NCI-H82 treated with DMSO at 0.1 percent for 48 hours (cell line): ENCODE data around the gene ARL15.
"Not testable (repeated sequence)": the region's sequence is repeated elsewhere in the genome, so short reads cannot be mapped to it uniquely, and the experiment has no call there.

Experiments
- DNase-seq: peaks from one replicate; lab custom pipeline; 2025; ENCODE audit not compliant: unreplicated experiment; lab: John Stamatoyannopoulos, UW

ARL15 gene

DNA sequence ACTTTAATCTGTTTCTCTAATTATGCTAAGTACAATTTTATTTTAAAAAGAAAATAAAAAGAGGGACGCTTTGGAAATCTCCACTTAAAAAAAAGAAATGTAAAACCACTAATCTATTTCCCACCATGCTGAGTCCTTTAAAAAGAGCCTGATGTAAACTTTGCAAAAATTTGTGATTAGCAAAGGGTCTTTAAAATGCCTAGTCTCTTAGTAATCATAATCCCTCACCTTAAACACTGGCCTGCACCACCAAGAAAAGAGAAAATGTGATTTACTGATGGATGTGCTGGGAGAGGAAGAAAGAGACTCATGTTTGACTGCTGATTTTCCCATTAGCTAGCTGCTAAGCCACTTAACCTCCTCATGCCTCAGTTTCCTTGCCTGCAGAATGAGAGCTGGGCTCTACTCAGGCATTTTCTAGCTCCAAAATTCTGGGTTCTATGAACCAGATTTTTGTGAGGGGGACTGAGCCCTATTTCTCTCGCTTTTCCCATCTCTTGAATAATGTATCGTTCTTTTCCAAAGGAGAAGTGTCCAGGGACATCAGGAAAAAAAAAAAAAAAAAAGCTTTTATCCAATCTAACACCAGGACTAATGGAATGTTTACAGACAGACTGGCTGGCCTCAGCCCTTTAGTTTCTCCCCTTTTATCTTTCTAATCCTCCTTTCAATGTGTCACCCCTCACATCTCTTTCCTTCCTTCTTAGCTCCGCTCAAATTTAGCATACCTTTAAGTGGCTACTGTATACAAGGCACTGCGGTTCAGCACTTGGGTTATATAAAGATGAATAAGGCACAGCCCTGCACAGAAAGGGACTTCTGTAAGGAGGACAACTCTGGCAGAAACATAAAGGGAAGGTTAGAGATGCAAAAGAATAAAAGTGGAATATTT is 312.4 kb downstream of the ARL15 start:
- DNase-seq: no peak

- no peak for DNase-seq
These were observed 314.4 kb downstream of the ARL15 start for GRCh38 chr5:53996008-53996407.

- no peak for DNase-seq
These were observed 316.2 kb downstream of the ARL15 start for GRCh38 chr5:53994148-53994547.

- DNase-seq: no peak
These were observed 318.4 kb downstream of the ARL15 start for GRCh38 chr5:53991942-53992341.

DNA sequence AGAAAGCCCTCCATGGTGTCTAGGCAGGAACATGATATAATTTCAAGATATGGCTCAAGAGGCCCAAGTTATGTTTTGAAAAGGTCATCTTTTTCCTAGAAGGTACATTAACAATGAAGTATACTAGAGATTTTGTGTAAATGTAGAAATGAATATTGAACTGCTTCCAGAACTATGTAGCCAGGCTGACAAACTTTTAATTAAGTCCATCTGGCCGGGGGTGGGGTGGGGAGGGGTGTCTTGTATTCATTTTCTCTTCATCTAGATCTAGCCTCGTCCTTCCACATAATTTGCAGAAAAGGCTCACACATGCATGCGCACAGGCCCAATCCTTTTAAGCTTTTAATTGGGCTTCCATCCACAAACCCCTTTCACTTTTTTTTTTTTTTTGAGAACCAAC is 323.3 kb downstream of the ARL15 start:
- DNase-seq: no peak

- DNase-seq: no peak
These were observed 324.6 kb downstream of the ARL15 start for GRCh38 chr5:53985796-53986195.

GRCh38 chr5:53984971-53985370 is 325.4 kb downstream of the ARL15 start:
- DNase-seq: no peak

DNA sequence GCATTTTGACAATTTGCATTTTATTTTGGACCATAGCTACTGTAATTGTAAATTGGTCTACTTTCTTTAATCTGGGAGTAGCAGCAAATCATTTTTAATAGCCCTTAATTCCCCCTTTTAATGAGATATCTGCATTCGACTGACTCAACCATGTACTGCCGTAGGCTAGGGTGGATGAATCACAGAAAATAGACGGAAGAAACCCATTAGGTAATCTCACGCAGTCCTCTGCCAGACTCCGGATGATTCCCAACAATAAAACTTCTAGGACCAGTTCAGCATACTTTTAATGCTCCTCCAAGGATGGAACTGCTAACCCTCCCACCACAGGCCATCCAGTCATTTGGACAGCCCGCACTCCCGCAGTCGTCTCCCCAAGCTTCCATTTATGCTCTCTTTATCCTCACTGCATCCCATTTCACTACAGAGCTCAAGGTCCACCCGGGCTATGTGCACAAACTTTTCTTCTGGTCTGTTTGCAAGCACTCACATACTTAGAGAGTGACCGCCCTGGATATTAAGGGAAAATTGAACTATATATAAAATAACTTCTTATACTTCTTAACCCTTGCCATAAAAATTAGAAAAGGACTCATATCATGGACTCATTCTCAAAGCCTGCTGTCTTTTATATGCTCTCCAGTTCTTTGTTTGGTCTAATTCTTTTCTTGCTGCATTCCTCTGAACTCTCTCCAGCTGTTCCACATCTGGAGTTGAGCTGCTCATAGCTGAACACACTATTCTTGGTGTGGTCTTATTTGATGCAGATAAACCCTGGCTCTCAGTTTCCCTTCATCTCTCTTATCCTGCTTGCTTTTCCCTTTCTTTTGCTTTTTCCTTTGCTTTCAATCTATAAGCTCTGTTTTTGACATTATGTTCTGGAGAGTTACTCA is 326.6 kb downstream of the ARL15 start:
- no peak for DNase-seq

DNA sequence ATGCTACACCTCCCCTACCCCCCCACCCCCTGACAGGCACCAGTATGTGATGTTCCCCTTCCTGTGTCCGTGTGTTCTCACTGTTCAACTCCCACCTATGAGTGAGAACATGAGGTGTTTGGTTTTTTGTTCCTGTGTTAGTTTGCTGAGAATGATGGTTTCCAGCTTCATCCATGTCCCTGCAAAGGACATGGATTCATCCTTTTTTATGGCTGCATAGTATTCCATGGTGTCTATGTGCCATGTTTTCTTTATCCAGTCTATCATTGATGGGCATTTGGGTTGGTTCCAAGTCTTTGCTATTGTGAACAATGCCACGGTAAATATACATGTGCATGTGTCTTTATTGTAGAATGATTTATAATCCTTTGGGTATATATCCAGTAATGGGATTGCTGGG is 328.1 kb downstream of the ARL15 start:
- DNase-seq: not testable (repeated sequence)

- DNase-seq: no peak
These were observed 330.3 kb downstream of the ARL15 start for GRCh38 chr5:53980061-53980460.

DNA sequence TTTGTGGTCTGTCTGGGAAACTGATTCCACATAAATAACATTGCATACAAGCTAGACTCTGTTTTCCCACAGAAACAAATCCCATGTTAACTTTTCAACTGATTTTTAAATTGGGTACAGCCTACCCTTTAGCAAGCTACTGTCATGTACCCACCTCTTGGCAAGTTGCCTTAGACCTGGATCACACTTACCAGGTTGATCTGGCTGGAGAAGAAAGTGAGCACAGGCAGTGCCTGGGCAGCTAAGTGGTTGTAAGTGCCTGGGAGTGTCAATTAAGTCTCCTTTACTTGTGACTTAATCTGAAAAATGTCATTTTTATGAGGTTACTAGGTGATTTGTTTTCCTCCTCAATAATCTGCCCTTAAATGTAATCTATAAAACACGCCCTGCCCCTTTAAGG is 336.4 kb downstream of the ARL15 start:
- DNase-seq: no peak

DNA sequence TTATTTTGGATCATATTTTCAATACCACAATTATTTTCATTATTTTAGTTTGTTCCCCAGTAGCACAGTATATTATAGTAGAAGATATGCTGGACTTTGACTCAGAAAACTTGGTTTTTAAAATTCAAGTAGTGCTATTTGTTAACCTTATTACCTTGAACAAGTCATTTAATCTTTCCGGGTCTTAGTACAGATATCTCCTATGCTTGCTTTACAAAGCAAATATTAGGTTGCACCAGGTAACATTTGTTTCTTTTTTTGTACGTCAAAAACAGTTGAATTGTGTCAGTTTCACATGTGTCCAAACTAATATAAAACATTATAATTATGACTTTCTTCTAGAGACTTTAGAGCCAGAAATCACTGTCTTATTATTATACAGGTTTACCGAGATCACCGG is 338.1 kb downstream of the ARL15 start:
- DNase-seq: no peak

DNA sequence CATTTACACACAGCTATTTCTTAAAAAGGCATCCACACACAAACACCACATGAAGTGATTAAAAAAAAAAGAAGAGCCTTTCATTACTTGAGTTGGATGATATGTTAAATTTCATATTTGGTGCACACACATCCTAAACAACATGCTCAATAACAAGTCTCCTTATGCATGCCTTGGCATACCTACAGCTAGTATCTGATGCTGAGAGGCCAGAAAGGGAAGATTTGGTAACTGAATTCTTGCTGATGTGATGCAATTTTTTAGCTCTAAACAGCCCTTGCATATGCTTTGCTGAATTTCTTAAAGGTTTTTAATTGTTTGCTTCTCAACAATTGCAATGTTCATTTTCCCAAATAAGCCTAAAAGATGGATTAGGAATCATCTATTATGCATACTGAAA is 338.8 kb downstream of the ARL15 start:
- no peak for DNase-seq

- no peak for DNase-seq
These were observed 339.2 kb downstream of the ARL15 start for GRCh38 chr5:53971131-53971530.

- DNase-seq: no peak
These were observed 339.9 kb downstream of the ARL15 start for GRCh38 chr5:53970475-53970874.

- no peak for DNase-seq
These were observed 341.1 kb downstream of the ARL15 start for GRCh38 chr5:53969176-53969730.

GRCh38 chr5:53965459-53965858 is 344.9 kb downstream of the ARL15 start:
- no peak for DNase-seq

GRCh38 chr5:53963958-53964357 is 346.4 kb downstream of the ARL15 start:
- no peak for DNase-seq

DNA sequence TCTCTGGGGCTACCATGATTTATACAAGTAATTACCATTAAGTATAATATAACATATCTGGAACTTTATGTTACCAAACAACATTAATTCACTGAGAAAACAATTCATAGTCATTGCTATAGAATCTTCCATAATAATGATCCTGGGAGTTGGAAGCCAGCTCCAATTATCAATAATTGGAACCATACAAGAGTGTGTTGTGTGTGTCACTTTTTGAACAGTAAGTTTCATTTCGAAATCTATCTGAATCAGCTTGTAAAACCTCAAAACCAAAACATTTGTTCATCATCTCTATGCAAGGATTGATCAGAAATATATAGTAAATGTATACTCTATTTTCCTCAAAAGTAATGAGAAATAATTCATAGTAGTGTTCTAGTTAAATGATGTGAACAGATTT is 348.1 kb downstream of the ARL15 start:
- DNase-seq: no peak

DNA sequence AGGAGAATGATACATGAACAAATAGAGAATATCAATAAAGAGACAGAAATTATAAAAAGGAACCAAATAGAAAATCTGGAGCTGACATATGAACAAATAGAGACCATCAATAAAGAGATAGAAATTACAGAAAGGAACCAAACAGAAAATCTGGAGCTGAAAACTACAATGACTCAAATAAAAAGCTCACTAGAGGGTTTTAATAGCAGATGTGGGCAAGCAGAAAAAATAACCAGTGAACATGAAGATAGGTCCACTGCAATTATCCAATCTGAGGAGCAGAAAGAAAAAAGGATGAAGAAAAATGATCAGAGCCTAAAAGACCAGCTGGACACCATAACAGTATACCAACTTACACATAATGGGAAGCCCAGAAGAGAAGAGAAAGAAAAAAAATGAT is 353.7 kb downstream of the ARL15 start:
- DNase-seq: no peak

DNA sequence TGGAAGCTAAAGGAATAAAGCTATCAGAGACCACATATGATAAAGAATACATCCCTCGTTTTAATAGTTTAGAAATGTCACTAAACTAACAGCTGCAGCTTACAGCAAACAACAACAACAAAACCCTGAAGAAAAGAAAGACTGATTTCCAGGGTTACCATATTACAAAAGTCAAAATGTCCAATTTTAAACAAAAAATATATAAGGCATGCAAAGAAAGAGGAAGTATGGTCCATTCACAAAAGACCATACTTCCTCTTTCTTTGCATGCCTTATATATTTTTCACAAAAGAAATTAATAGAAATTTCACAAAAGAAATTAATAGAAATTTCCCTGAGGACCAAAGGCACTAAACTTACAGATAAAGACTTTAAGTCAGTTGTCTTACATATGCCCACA is 354.2 kb downstream of the ARL15 start:
- DNase-seq: no peak

- no peak for DNase-seq
These were observed 359.8 kb downstream of the ARL15 start for GRCh38 chr5:53950621-53951020.
